DLD1 (cell line): ENCODE data around the gene RPS2.
"Not testable (repeated sequence)": the region's sequence is repeated elsewhere in the genome, so short reads cannot be mapped to it uniquely, and the experiment has no call there.

Experiments used
- in situ Hi-C: cut with HindIII; loops from 2 replicates; pipeline ENCODE4 v1.10.0; 2017; ENCODE audit warnings: low sequenced_read_pairs

The RPS2 gene

GRCh38 chr16:1942810-1943726 is 21.6 kb downstream of the RPS2 start, which contains the start of gene MSRB1:
Gene MSRB1, minus strand, starts transcription at chr16:1943199. Its CDS starts 43 bp downstream, at chr16:1943156.
- in situ Hi-C loops, result no loop called here

- in situ Hi-C loops, result no loop called here
Measured at GRCh38 chr16:1942047-1942809, 22.4 kb downstream of the RPS2 start.

GRCh38 chr16:1941162-1942046 is 23.2 kb downstream of the RPS2 start:
- in situ Hi-C loops, result no loop called here

DNA sequence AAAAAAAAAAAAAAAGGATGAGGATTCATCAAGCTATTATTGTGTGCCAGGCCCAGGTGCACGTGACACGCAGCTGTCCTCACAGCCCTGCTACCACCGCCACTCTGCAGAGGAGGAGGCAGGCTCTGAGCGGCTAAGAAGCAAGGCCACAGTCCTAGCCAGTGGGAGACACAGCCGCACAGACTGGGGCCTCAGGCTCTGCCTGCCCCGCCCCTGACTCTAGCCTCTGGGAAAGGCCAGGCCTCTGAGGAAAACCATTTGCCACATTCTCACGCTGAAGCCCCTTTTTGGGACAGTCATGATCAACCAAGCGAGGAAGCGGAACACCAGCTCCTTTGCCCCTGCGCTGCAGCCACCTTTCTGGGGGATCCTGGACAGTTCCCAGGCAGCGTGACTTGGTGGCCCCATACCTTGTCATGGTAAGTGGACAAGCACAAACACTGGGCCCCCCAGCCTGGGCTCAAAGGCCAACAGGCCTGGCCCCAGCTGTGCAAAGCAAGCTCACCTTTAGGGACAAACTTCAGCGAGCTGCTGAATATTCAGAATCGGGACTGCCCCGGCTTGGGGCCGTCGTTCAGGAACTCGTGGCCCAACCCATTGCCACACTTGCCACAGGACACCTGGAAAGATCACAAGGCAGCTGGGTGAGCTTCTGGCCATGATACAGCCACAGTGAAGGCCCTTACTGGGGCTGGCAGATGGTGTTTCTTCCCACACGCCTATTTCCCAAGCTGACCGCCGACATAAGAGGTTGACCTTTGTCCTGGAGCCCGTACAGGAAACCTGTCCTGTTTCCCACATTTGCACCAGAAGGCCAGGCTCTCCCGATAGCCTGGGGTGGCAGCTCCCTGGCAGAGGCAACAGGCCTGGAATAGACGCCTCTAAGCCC is 24.1 kb downstream of the RPS2 start:
- in situ Hi-C loops, result no loop called here

DNA sequence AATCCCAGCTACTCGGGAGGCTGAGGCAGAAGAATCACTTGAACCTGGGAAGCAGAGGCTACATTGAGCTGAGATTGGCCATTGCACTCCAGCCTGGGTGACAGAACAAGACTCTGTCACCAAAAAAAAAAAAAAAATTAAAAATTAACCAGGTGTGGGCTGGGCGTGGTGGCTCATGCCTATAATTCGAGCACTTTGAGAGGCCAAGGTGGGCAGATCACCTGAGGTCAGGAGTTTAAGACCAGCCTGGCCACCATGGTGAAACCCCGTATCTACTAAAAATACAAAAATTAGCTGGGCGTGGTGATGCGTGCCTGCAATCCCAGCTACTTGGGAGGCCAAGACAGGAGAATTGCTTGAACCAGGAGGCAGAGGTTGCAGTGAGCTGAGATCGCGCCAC is 24.8 kb downstream of the RPS2 start:
- in situ Hi-C loops, result not testable (repeated sequence)

DNA sequence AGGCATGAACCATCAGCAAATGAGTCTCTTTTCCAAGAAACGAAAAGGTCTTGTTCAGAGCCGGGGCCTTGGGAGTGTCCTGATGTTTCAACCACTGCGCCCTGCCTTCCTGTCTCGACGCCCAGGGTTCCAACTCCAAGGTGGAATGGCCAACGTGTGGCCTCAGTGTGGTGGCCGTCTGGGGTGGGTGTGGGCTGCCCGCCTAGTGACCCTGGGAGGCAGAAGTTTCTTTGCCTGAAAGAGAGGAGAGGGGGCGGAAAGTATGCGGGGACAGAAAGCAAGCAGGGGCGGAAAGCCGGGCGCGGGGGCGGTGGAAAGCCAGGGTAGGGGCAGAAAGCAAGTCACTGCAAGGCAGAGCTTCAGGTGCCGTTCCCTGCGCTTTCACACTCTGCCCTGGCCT is 25.7 kb downstream of the RPS2 start:
- in situ Hi-C loops, result no loop called here

DNA sequence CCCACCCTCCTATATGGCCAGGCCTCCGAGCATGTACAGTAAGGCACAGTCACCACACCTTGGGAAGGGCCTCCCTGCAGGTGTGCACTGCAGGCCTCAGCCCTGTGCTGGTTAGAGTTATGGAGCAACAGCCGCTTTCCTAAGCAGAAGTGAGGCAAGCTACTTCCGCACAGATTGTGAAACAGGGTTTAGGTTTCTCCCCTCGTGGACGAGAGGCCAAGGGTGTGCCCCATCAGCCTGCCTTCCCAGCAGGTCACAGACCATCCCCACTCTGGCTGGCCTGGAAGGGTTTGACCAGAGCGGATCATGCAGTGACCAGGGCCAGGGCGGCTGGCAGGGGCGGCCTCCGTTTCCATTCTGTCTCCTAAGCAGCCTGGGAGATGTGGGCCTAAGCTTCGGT is 26.3 kb downstream of the RPS2 start:
- in situ Hi-C loops, result no loop called here

DNA sequence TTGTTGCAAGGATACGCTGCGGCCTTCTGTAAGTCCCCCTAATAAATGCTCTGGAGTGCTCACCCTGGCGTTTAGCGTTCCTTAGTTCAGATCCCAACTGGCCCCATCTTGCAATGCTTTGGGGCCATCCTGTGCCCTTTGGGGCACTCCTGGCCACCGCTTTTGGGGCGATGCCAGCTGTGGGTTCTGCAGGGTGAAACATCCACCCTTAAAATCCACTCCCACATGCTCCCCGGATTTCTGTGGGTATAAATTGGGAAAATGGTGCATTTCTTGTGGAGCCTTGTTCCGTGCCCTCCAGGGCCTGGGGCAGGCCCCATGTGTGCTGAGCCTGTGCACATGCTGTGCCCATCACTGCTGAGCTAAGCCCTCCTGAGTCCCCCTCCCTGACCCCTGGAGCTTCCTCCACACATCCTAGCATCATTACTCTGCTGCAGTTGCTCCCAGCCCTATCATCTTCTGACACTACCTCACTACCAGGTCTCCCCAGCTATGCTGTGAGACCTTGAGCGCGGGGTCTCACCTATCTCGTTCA is 27.6 kb downstream of the RPS2 start:
- in situ Hi-C loops, result no loop called here

DNA sequence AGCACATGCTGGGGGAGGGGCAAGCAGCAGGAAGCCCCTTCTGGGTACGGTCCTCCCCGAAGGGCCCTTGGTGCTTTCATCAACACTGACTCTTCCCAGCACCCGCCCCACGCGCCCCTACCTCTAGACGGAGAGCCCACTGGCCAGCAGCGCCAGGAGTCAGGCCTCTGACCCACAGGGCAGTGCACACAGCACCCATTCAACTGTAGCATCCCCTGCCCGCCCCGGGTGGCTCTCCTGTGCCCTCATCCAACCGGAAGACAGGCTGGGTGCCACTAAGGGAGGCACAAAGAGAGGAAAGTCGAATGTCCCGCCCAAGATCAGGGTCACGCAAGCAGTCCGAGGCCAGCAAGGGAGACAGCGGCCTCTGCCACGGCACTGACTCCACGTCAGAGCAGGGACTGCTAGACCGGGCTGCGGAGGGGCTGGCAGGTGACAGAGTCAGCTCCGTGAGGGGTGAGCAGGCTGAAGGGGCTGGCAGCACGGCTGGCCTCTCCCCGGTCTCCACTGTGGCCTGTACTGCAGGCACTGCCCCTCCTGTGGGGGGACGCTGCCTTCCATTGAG is 31.4 kb downstream of the RPS2 start:
- in situ Hi-C loops, result no loop called here

- in situ Hi-C loops, result no loop called here
Measured at GRCh38 chr16:1932050-1933028, 32.3 kb downstream of the RPS2 start.

DNA sequence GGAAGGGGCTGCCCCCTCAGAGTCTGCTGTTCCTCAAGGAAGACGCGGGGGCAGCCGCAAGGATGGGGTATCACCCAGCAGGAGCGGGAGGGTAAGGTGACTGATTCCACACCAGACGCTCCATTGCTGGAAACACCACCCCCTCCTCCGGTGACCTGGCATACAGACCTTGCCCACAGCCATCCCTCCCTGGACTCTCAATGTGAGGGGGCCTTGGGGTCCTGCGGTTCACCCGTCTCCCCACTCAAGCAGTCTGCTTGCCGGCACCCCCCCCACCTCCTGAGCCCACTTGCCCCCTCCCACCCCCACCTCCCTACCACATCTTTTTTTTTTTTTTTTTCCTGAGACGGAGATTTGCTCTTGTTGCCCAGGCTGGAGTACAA is 34.3 kb downstream of the RPS2 start:
- in situ Hi-C loops, result no loop called here

DNA sequence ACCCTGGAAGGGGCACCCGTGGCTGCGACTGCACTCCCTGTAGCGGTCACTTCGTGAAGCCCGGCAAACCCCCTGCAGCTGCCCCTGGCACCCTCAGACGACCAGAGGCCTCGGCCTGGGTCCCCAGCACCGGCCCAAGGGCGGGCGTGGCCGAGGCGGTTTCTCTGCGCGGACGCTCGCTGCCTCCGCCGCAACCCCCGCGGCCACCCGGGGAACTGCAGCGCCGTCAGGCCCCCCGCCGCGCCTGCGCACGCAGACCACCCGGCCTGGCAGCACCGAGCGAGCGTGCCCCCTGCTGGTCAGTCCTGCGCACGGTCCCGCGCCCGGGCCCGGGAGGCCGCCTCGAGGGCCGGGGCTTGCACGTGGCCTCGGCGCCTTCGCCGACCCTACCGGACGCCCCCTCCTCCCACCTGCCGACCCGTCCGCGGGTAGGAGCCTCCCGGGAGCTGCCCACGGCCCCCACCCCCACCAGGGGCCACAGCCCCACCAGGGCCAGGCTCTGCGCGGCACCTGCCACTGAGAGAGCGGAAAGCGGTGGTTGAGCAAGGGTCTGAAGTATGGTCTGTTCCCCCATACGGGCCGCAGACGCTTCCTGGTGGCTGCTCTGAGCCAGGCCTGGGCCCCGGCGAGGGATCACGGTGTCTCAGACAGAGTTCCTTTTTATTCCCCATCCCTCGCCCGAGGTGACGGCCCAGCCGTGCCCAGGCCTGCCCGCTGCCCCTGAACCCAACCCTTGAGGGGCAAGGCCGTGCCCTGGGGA is 34.9 kb downstream of the RPS2 start:
- in situ Hi-C loops, result no loop called here

- in situ Hi-C loops, result no loop called here
Measured at GRCh38 chr16:1929105-1929504, 35.5 kb downstream of the RPS2 start.

DNA sequence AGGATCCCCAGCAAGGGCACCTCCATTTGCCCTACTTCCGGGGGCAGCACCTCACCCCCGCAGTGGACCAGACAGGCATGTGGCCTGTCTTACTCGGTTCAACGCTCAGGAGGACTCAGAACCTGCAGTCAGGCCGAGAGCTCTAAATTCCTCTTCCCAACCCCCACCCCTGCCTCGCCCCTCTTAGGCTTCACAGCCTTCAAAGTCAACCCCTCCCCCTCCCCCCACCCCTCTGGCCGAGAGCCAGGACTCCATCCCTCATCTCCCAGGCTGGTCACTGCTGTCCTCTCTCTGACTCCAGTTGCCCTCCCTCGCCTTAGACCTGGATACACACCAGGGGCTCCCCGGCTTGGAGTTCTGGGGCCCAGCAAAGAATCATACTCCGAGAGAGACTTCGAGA is 38.4 kb downstream of the RPS2 start:
- in situ Hi-C loops, result no loop called here

DNA sequence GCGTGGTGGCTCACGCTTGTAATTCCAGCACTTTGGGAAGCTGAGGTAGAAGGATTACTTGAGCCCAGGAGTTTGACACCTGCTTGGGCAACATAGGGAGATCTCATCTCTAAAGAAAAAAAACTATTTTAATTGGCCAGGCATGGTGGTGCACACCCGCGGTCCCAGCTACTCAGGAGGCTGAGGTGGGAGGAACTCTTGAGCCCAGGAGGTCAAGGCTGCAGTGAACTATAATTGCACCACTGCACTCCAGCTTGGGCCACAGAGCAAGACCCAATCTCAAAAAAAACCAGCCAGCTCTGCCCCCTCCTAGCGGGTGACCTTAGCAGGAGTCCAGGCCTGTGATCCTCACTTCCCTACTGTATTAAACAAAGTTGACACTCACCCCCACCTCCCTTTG is 40.5 kb downstream of the RPS2 start:
- in situ Hi-C loops, result no loop called here

- in situ Hi-C loops, result no loop called here
Measured at GRCh38 chr16:1923299-1924034, 41.2 kb downstream of the RPS2 start.

- in situ Hi-C loops, result no loop called here
Measured at GRCh38 chr16:1922357-1922756, 42.3 kb downstream of the RPS2 start.
